Gastrocnemius medialis (tissue), 4 donors: ENCODE data around the gene ATMIN. TPM values are rescaled to one million over a fixed set of nuclear protein-coding genes. Genes with fewer than 3 reads are reported as not detected.

Experiments used
- ATAC-seq, 2 donors: fragments of 150-250 bp; one replicate each; pipeline ENCODE4 v1.9.1; 2016
- DNase-seq, 2 donors: peaks; one replicate each; pipeline ENCODE4 v3.0.0-alpha.2; 2019
- H3K27ac ChIP-seq, 4 donors: fragments of 200-600 bp; sonication (generic); 1 replicate in 1 of 4; 2 replicates in 3 of 4; pipeline ENCODE4 v1.5.1; 2016 to 2018; ENCODE audit warnings: mild to moderate bottlenecking in 2 of 4, moderate library complexity in 1 of 4
- H3K27me3 ChIP-seq, 3 donors: fragments of 200-600 bp; sonication (generic) in 2 of 3; 1 replicate in 1 of 3; 2 replicates in 2 of 3; pipeline versions ENCODE4 v1.5.1 to v1.6.0; 2016 to 2019; ENCODE audit warnings: mild to moderate bottlenecking in 1 of 3, moderate library complexity in 1 of 3
- H3K36me3 ChIP-seq, 2 donors: fragments of 200-600 bp; sonication (generic) in 1 of 2; one replicate each; pipeline ENCODE4 v1.5.1; 2017 to 2018
- H3K4me1 ChIP-seq, 2 donors: fragments of 200-600 bp; sonication (generic) in 1 of 2; one replicate each; pipeline ENCODE4 v1.5.1; 2016 to 2017; ENCODE audit warnings: mild to moderate bottlenecking in 2 of 2
- H3K4me3 ChIP-seq, 4 donors: fragments of 200-600 bp; sonication (generic) in 3 of 4; 1 replicate in 1 of 4; 2 replicates in 3 of 4; pipeline ENCODE4 v1.5.1; 2016 to 2019; ENCODE audit warnings: mild to moderate bottlenecking in 2 of 4
- H3K9me3 ChIP-seq, 3 donors: fragments of 200-600 bp; sonication (generic) in 2 of 3; 1 replicate in 1 of 3; 2 replicates in 2 of 3; pipeline ENCODE4 v1.5.1; 2016 to 2019
- POLR2A ChIP-seq, 2 donors: fragments of 450-650 bp; IDR thresholded peaks; one replicate each; pipeline ENCODE4 v1.6.1; 2017; ENCODE audit warnings: antibody characterized with exemption in 2 of 2, mild to moderate bottlenecking in 2 of 2, moderate library complexity in 2 of 2
- in situ Hi-C, 4 donors: fragments of 200-750 bp; cut with MboI; loops; one replicate each; pipeline versions ENCODE4 v1.15.0 to v1.8.0; 2017; ENCODE audit warnings: low sequenced_read_pairs in 4 of 4
- intact Hi-C: fragments of 100-400 bp; cut with DNase I; formaldehyde crosslinking; loops from one replicate; pipeline ENCODE4 v1.15.1; 2023; ENCODE audit warnings: low total_unique reads
- total RNA-seq, 4 donors: library from RNA; depleted of rRNA; stranded (reverse); fragments of >200 nt; gene quantifications; one replicate each; pipeline versions ENCODE4 v1.1.0 to v1.2.3, GENCODE V29; 2016
- TF ChIP-seq, protein P1 (sequence below), 5 experiments: fragments of 450-650 bp in 3 of 5; fragments of 200-600 bp in 2 of 5; sonication (generic) in 2 of 5; IDR thresholded peaks in 4 of 5; conservative IDR thresholded peaks in 1 of 5; 1 replicate in 4 of 5; 2 replicates in 1 of 5; pipeline ENCODE4 v1.5.1; 2016 to 2019; ENCODE audit warnings: antibody characterized with exemption in 5 of 5, mild to moderate bottlenecking in 3 of 5, moderate library complexity in 3 of 5

ATMIN gene
- total RNA-seq, 4 donors from 2014 or later: 31.1 to 37.1 (median 35.2) TPM

GRCh38 chr16:80990577-80990976, 45.1 kb upstream of the ATMIN start:
- no peak for DNase-seq
- Histone ChIP-seq H3K36me3 (no peaks in the 10 kb centered on the region), H3K4me1 (peaks cover 4 to 12% of the 10 kb centered on the region in 2 donors), H3K9me3 (no peaks in the 10 kb centered on the region), H3K27me3 (no peaks in the 10 kb centered on the region), H3K4me3 (no peak overlapping the region), H3K27ac (no peak overlapping the region)
- in situ Hi-C loops: no loop called here
- TF ChIP-seq, protein P1, sequence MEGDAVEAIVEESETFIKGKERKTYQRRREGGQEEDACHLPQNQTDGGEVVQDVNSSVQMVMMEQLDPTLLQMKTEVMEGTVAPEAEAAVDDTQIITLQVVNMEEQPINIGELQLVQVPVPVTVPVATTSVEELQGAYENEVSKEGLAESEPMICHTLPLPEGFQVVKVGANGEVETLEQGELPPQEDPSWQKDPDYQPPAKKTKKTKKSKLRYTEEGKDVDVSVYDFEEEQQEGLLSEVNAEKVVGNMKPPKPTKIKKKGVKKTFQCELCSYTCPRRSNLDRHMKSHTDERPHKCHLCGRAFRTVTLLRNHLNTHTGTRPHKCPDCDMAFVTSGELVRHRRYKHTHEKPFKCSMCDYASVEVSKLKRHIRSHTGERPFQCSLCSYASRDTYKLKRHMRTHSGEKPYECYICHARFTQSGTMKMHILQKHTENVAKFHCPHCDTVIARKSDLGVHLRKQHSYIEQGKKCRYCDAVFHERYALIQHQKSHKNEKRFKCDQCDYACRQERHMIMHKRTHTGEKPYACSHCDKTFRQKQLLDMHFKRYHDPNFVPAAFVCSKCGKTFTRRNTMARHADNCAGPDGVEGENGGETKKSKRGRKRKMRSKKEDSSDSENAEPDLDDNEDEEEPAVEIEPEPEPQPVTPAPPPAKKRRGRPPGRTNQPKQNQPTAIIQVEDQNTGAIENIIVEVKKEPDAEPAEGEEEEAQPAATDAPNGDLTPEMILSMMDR (IDR thresholded peaks at IDR 0.05 in 4 of 5, conservative IDR thresholded peaks at IDR 0.05 in 1 of 5): no peak
- no peak for TF ChIP-seq POLR2A (IDR thresholded peaks at IDR 0.05)
- no peak for ATAC-seq
- intact Hi-C loops: no loop called here

- DNase-seq: no peak
- H3K4me1 ChIP-seq: peaks cover 4 to 12% of the 10 kb centered on the region in 2 donors
- no peak overlapping the region for H3K27ac ChIP-seq
- no peaks in the 10 kb centered on the region for H3K36me3 ChIP-seq
- H3K9me3 ChIP-seq: no peaks in the 10 kb centered on the region
- no peaks in the 10 kb centered on the region for H3K27me3 ChIP-seq
- ATAC-seq: no peak
- TF ChIP-seq, protein P1 (IDR thresholded peaks at IDR 0.05 in 4 of 5, conservative IDR thresholded peaks at IDR 0.05 in 1 of 5): no peak
- no peak for TF ChIP-seq POLR2A (IDR thresholded peaks at IDR 0.05)
- no peak overlapping the region for H3K4me3 ChIP-seq
- in situ Hi-C loops: no loop called here
- intact Hi-C loops: no loop called here
Observed at GRCh38 chr16:80990978-80991377, 44.7 kb upstream of the ATMIN start.

- no peaks in the 10 kb centered on the region for H3K36me3 ChIP-seq
- peaks cover 4 to 11% of the 10 kb centered on the region in 2 donors for H3K4me1 ChIP-seq
- TF ChIP-seq, protein P1 (IDR thresholded peaks at IDR 0.05 in 4 of 5, conservative IDR thresholded peaks at IDR 0.05 in 1 of 5): no peak
- no peak for TF ChIP-seq POLR2A (IDR thresholded peaks at IDR 0.05)
- ATAC-seq (no peak), DNase-seq (no peak)
- no peaks in the 10 kb centered on the region for H3K27me3 ChIP-seq
- H3K4me3 ChIP-seq: no peak overlapping the region
- intact Hi-C loops: no loop called here
- H3K9me3 ChIP-seq: no peaks in the 10 kb centered on the region
- in situ Hi-C loops: no loop called here
- H3K27ac ChIP-seq: no peak overlapping the region
Observed at GRCh38 chr16:80991792-80992430, 43.7 kb upstream of the ATMIN start.

GRCh38 chr16:80992676-80993293, 42.9 kb upstream of the ATMIN start:
- Histone ChIP-seq H3K4me1 (peaks cover 4 to 19% of the 10 kb centered on the region in 2 donors), H3K9me3 (no peaks in the 10 kb centered on the region), H3K36me3 (no peaks in the 10 kb centered on the region), H3K27me3 (no peaks in the 10 kb centered on the region), H3K27ac (no peak overlapping the region), H3K4me3 (no peak overlapping the region)
- no peak for ATAC-seq
- in situ Hi-C loops (no loop called here), intact Hi-C loops (no loop called here)
- TF ChIP-seq, protein P1 (IDR thresholded peaks at IDR 0.05 in 4 of 5, conservative IDR thresholded peaks at IDR 0.05 in 1 of 5): no peak
- no peak for TF ChIP-seq POLR2A (IDR thresholded peaks at IDR 0.05)
- no peak for DNase-seq
